Activated CD4-positive, alpha-beta memory T cell treated with anti-CD3 and anti-CD28 coated beads for 36 hours (primary cell): Measurements from ENCODE around the gene NRARP. TPM values are rescaled to one million over a fixed set of nuclear protein-coding genes. Genes with fewer than 3 reads are reported as not detected.
"Not testable (repeated sequence)": the region's sequence is repeated elsewhere in the genome, so short reads cannot be mapped to it uniquely, and the experiment has no call there.

ENCODE experiments used
- CTCF ChIA-PET: fragments of 350-600 bp; sonication (Branson Sonifier 250); formaldehyde crosslinking; loops from one replicate; lab custom pipeline; 2021; ENCODE audit warnings: antibody characterized with exemption, inconsistent platforms; lab: Charles Lee
- POLR2A ChIA-PET: fragments of 350-600 bp; sonication (Branson Sonifier 250); formaldehyde crosslinking; loops from one replicate; lab custom pipeline; 2021; ENCODE audit warnings: antibody characterized with exemption; lab: Charles Lee
- DNase-seq: peaks from one replicate; pipeline ENCODE4 v3.0.0-alpha.2; 2020
- H3K27ac Mint-ChIP-seq: one replicate; pipeline ENCODE4 v1.8.0; 2021; ENCODE audit warnings: mixed read lengths
- H3K27me3 Mint-ChIP-seq: one replicate; pipeline ENCODE4 v1.8.0; 2021; ENCODE audit warnings: mixed read lengths
- H3K36me3 Mint-ChIP-seq: one replicate; pipeline ENCODE4 v1.8.0; 2021; ENCODE audit warnings: mixed read lengths
- H3K4me1 Mint-ChIP-seq: one replicate; pipeline ENCODE4 v1.8.0; 2021; ENCODE audit warnings: low read depth, mixed read lengths
- H3K4me3 Mint-ChIP-seq: one replicate; pipeline ENCODE4 v1.8.0; 2021; ENCODE audit warnings: mild to moderate bottlenecking, mixed read lengths
- H3K9me3 Mint-ChIP-seq: one replicate; pipeline ENCODE4 v1.8.0; 2021; ENCODE audit warnings: mixed read lengths
- intact Hi-C: fragments of 100-400 bp; cut with micrococcal nuclease; formaldehyde crosslinking; loops from one replicate; pipeline ENCODE4 v1.15.1; 2023
- total RNA-seq, 2 experiments: library from RNA; stranded (reverse); gene quantifications; one replicate each; pipeline ENCODE4 v1.2.3, GENCODE V29; 2021

NRARP gene
- total RNA-seq, 2 experiments from 2014 or later = 0.82 to 1.1 TPM

DNA sequence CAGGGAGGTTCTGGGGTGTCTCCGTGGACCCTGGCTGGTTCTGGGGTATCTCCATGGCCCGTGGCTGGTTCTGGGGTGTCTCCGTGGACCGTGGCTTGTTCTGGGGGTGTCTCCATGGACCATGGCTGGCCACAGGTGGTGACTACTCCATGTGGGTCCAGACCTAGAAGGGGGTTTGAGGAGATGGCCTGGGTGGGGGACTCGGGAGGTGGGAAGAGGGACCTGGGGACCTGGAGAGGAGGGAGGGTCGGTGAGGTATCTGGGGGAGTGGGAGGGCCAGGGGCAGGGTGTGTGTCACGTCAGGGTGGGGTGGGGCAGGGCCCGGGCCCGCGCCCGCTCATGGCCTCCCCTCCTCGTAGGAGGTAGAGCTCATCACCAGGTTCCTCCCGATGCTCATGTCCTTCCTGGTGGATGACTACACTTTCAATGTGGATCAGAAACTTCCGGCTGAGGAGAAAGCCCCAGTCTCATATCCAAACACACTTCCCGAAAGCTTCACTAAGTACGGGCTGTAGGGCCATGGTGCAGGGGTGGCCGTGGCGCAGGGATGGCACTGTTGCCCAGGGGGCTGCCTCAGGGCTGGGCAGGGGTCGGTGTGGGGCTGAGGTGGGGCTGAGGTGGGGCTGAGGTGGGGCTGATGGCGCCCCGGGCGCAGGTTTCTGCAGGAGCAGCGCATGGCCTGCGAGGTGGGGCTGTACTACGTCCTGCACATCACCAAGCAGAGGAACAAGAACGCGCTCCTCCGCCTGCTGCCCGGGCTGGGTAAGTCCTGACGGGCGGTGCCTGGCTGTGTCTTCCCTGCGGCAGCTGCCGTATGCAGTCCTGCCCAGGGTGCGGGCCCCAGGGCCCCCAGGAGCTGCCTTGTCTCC lies 35.3 kb downstream of the NRARP start:
- ChIA-PET POLR2A (no interaction called here), CTCF (no interaction called here)
- intact Hi-C loops = no loop called here
- peaks cover 26% of the 10 kb centered on the region for H3K36me3 Mint-ChIP-seq
- H3K9me3 Mint-ChIP-seq = no peaks in the 10 kb centered on the region
- H3K27me3 Mint-ChIP-seq = no peaks in the 10 kb centered on the region
- DNase-seq = no peak
- no peak overlapping the region for H3K27ac Mint-ChIP-seq
- peaks cover 13% of the 10 kb centered on the region for H3K4me1 Mint-ChIP-seq
- H3K4me3 Mint-ChIP-seq = no peak overlapping the region

DNA sequence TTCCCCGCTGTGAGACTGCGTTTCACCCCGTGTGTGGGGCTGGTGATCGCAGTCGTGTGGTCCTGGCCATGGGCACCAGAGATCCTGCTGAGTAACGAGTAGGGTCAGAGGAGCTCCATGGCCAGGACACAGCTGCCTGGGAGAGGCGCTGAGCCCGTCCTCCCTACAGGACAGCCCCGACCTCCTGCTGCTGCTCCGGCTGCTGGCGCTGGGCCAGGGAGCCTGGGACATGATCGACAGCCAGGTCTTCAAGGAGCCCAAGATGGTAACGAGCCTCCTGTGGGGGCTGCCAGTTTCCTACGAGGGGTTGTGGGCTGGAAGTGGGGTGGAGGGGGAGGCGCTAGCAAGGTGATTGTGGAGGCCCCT lies 35.9 kb downstream of the NRARP start:
- H3K36me3 Mint-ChIP-seq = peaks cover 27% of the 10 kb centered on the region
- intact Hi-C loops = no loop called here
- POLR2A ChIA-PET = no interaction called here

GRCh38 chr9:137265496-137266161 lies 36.4 kb downstream of the NRARP start:
- Mint-ChIP-seq H3K9me3 (no peaks in the 10 kb centered on the region), H3K4me3 (no peak overlapping the region), H3K4me1 (peaks cover 6% of the 10 kb centered on the region), H3K27ac (no peak overlapping the region), H3K27me3 (no peaks in the 10 kb centered on the region), H3K36me3 (peaks cover 24% of the 10 kb centered on the region)
- ChIA-PET POLR2A (no interaction called here), CTCF (no interaction called here)
- intact Hi-C loops = no loop called here
- DNase-seq = no peak

More for the DNA sequence above, 35.9 kb downstream of the NRARP start:
- H3K4me3 Mint-ChIP-seq = no peak overlapping the region
- H3K27ac Mint-ChIP-seq = no peak overlapping the region
- no peaks in the 10 kb centered on the region for H3K9me3 Mint-ChIP-seq
- no peaks in the 10 kb centered on the region for H3K27me3 Mint-ChIP-seq
- CTCF ChIA-PET = no interaction called here
- H3K4me1 Mint-ChIP-seq = peaks cover 9% of the 10 kb centered on the region
- no peak for DNase-seq

- POLR2A ChIA-PET = no interaction called here
- Mint-ChIP-seq H3K9me3 (no peaks in the 10 kb centered on the region), H3K27ac (no peak overlapping the region), H3K27me3 (no peaks in the 10 kb centered on the region), H3K36me3 (peaks cover 20% of the 10 kb centered on the region), H3K4me3 (no peak overlapping the region), H3K4me1 (peaks cover 2% of the 10 kb centered on the region)
- CTCF ChIA-PET = interaction anchor here (1.5 kb wide), 1 partner anchor 87 kb away, joined by 3 read pairs; no protein-coding TSS in a partner anchor
- intact Hi-C loops = no loop called here
- no peak for DNase-seq
These were observed 38.0 kb downstream of the NRARP start for GRCh38 chr9:137264067-137264466.

DNA sequence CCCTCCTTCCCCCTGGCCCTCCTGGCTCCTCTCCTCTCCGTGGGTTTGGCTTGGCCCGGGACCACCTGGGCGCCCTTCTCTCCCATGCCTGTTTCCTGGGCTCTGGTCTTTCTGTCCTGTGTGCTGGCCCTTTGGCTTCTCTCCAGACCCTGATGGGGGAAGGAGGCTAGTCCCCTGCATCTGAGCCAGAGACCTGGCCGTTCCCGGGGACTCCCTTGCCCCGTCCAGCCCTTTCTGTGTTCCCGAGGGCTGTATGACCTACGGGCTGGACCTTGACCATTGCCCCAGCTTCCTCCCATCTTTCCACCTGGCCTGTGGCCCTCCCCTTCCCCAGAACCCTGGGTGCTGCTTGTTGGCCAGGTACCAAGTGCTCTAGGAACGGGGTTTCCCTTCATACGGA lies 38.6 kb downstream of the NRARP start:
- H3K27me3 Mint-ChIP-seq = no peaks in the 10 kb centered on the region
- H3K4me1 Mint-ChIP-seq = peaks cover under 1% of the 10 kb centered on the region
- CTCF ChIA-PET = interaction anchor here (1.5 kb wide), 1 partner anchor 87 kb away, joined by 3 read pairs; no protein-coding TSS in a partner anchor
- no peaks in the 10 kb centered on the region for H3K9me3 Mint-ChIP-seq
- no peak for DNase-seq
- H3K27ac Mint-ChIP-seq = no peak overlapping the region
- intact Hi-C loops = no loop called here
- peaks cover 16% of the 10 kb centered on the region for H3K36me3 Mint-ChIP-seq
- no peak overlapping the region for H3K4me3 Mint-ChIP-seq
- POLR2A ChIA-PET = no interaction called here

GRCh38 chr9:137262909-137263285 lies 39.2 kb downstream of the NRARP start:
- H3K27me3 Mint-ChIP-seq = no peaks in the 10 kb centered on the region
- no peak overlapping the region for H3K27ac Mint-ChIP-seq
- H3K4me1 Mint-ChIP-seq = no peaks in the 10 kb centered on the region
- intact Hi-C loops = no loop called here
- ChIA-PET CTCF (no interaction called here), POLR2A (no interaction called here)
- no peak overlapping the region for H3K4me3 Mint-ChIP-seq
- peaks cover 16% of the 10 kb centered on the region for H3K36me3 Mint-ChIP-seq
- H3K9me3 Mint-ChIP-seq = no peaks in the 10 kb centered on the region
- DNase-seq = no peak

GRCh38 chr9:137262173-137262908 lies 39.7 kb downstream of the NRARP start:
- H3K4me3 Mint-ChIP-seq, H3K9me3 Mint-ChIP-seq, intact Hi-C loops, H3K4me1 Mint-ChIP-seq, H3K27ac Mint-ChIP-seq, POLR2A ChIA-PET, DNase-seq, H3K27me3 Mint-ChIP-seq: not testable (repeated sequence)
- peaks cover 16% of the 10 kb centered on the region for H3K36me3 Mint-ChIP-seq
- CTCF ChIA-PET = interaction anchor here (1.3 to 1.6 kb wide), 2 partner anchors 26 to 39 kb away, joined by 4 to 5 read pairs; partner anchors contain the start of gene NRARP

GRCh38 chr9:137256856-137257255 lies 45.2 kb downstream of the NRARP start:
- no peak overlapping the region for H3K27ac Mint-ChIP-seq
- H3K27me3 Mint-ChIP-seq = no peaks in the 10 kb centered on the region
- H3K4me3 Mint-ChIP-seq = peak overlapping the region; percentile 86
- ChIA-PET POLR2A (interaction anchor here (0.6 to 5.1 kb wide), 3 partner anchors 16 to 34 kb away, joined by 3 to 65 read pairs (median 3); partner anchors contain the start of genes TOR4A and TUBB4B), CTCF (interaction anchor here (0.6 to 2.1 kb wide), 6 partner anchors 16 to 464 kb away, joined by 3 to 15 read pairs (median 4); partner anchors contain the start of genes EXD3, NOXA1, RNF224 and TUBB4B)
- H3K4me1 Mint-ChIP-seq = peaks cover 20% of the 10 kb centered on the region
- H3K36me3 Mint-ChIP-seq = peaks cover 16% of the 10 kb centered on the region
- no peaks in the 10 kb centered on the region for H3K9me3 Mint-ChIP-seq
- no peak for DNase-seq
- intact Hi-C loops = no loop called here

- POLR2A ChIA-PET = interaction anchor here (0.6 to 5.1 kb wide), 3 partner anchors 15 to 33 kb away, joined by 3 to 65 read pairs (median 3); partner anchors contain the start of genes TOR4A and TUBB4B
These were observed 45.7 kb downstream of the NRARP start for GRCh38 chr9:137256362-137256761.

DNA sequence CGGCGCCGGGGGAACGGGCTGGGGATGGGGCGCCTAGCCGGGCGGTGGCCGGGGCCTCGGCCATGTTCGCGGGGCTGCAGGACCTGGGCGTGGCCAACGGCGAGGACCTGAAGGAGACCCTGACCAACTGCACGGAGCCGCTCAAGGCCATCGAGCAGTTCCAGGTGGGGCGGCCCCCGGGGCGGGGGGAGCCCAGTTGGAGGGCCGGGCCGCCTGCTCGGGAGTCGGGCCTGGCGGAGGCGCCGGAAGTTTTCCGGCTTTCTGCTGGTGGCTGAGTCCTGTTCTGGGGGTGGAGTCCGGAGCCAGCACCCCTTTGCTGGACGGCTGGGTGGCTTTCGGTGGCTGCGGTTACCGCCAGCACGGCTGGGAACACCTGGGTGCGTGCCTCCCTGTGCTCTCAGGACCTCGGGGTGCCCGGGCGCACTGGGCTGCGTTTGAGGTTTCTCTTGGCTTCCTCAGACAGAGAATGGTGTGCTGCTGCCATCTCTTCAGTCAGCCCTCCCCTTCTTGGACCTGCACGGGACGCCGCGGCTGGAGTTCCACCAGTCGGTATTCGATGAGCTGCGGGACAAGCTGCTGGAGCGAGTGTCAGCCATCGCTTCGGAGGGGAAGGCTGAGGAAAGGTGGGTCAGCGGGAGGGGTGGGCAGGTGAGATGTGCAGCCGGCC lies 46.5 kb downstream of the NRARP start:
- POLR2A ChIA-PET = interaction anchor here (1.5 to 5.1 kb wide), 2 partner anchors 11 to 14 kb away, joined by 5 to 65 read pairs; partner anchors contain the start of gene TUBB4B
- intact Hi-C loops = loop anchor here (1.0 kb wide), 1 partner anchor 15 kb away; no protein-coding TSS in a partner anchor
- Mint-ChIP-seq H3K27me3 (no peaks in the 10 kb centered on the region), H3K4me3 (peak overlapping the region; percentile 86), H3K27ac (peak overlapping the region; percentile 71), H3K36me3 (peaks cover 11% of the 10 kb centered on the region), H3K4me1 (peaks cover 20% of the 10 kb centered on the region), H3K9me3 (no peaks in the 10 kb centered on the region)
- DNase-seq = no peak
- CTCF ChIA-PET = interaction anchor here (0.6 to 2.4 kb wide), 8 partner anchors 12 to 463 kb away, joined by 3 to 15 read pairs (median 6); partner anchors contain the start of genes EXD3, NOXA1, RNF224 and TUBB4B

More at GRCh38 chr9:137256362-137256761, 45.7 kb downstream of the NRARP start:
- intact Hi-C loops = no loop called here
- Mint-ChIP-seq H3K27ac (no peak overlapping the region), H3K4me3 (peak overlapping the region; percentile 86), H3K9me3 (no peaks in the 10 kb centered on the region), H3K36me3 (peaks cover 11% of the 10 kb centered on the region), H3K4me1 (peaks cover 20% of the 10 kb centered on the region), H3K27me3 (no peaks in the 10 kb centered on the region)
- CTCF ChIA-PET = interaction anchor here (0.6 to 2.1 kb wide), 6 partner anchors 16 to 464 kb away, joined by 3 to 15 read pairs (median 4); partner anchors contain the start of genes EXD3, NOXA1, RNF224 and TUBB4B
- no peak for DNase-seq
